GM12878 (cell line): ENCODE measurements around the gene NAV3. TPM values are rescaled to one million over a fixed set of nuclear protein-coding genes. Genes with fewer than 3 reads are reported as not detected.

Source experiments
- ATAC-seq: fragments of 200-7000 bp; cut with Tn5 transposase; 3 replicates; pipeline ENCODE4 v1.9.1; 2020; ENCODE audit warnings: mild to moderate bottlenecking, moderate library complexity
- BruUV-seq: library from RNA; stranded (reverse); fragments of 400-500 nt; replicated peaks from 2 replicates; lab custom pipeline; 2021; lab: Mats Ljungman, UMichigan
- CTCF ChIA-PET: fragments of 300-600 bp; sonication (Branson Sonifier 250); formaldehyde crosslinking; extraction: SDS; loops from one replicate; lab custom pipeline; 2021; ENCODE audit warnings: inconsistent platforms; lab: Yijun Ruan, JAX
- POLR2A ChIA-PET: fragments of 350-600 bp; formaldehyde crosslinking; extraction: SDS; loops from one replicate; lab custom pipeline; 2021; ENCODE audit warnings: inconsistent platforms; lab: Charles Lee
- RAD21 ChIA-PET: fragments of 300-600 bp; sonication (Branson Sonifier 250); formaldehyde crosslinking; loops from one replicate; lab custom pipeline; 2023; ENCODE audit warnings: antibody characterized with exemption; ENCODE audit not compliant: unreplicated experiment; lab: Charles Lee
- SMC1A ChIA-PET: fragments of 300-600 bp; sonication (Branson Sonifier 250); formaldehyde crosslinking; loops from one replicate; lab custom pipeline; 2023; ENCODE audit not compliant: unreplicated experiment, uncharacterized antibody; lab: Charles Lee
- DNase-seq: peaks from one replicate; pipeline ENCODE4 v3.0.0-alpha.2; 2011; ENCODE audit warnings: low read depth, low spot score
- FAIRE-seq: peaks from 3 replicates; lab custom pipeline; 2011; peaks lifted over from hg19 to GRCh38; lab: Jason Lieb, UNC
- H2AFZ ChIP-seq: 2 replicates; pipeline ENCODE4 v1.6.0; 2011; ENCODE audit warnings: low read depth, low read length, control low read depth; ENCODE audit not compliant: control insufficient read depth
- H3K27ac ChIP-seq: 2 replicates; pipeline ENCODE4 v1.5.1; 2011; ENCODE audit warnings: control low read depth; ENCODE audit not compliant: control insufficient read depth, insufficient read depth
- H3K27me3 ChIP-seq, 2 experiments: replicated peaks in 1 of 2; 2 replicates each; pipeline versions ENCODE4 v1.6.0 to v1.6.1; 2011; ENCODE audit warnings: low read length in 1 of 2; ENCODE audit not compliant: control insufficient read depth in 2 of 2, insufficient read depth in 2 of 2
- H3K36me3 ChIP-seq, 2 experiments: 2 replicates each; pipeline ENCODE4 v1.5.1; 2011; ENCODE audit warnings: low read length in 1 of 2; ENCODE audit not compliant: control insufficient read depth in 2 of 2, insufficient read depth in 2 of 2
- H3K4me1 ChIP-seq: 2 replicates; pipeline ENCODE4 v1.6.1; 2011; ENCODE audit warnings: mild to moderate bottlenecking, low read length, moderate library complexity, mixed read lengths; ENCODE audit not compliant: control insufficient read depth, insufficient read depth
- H3K4me2 ChIP-seq: 2 replicates; pipeline ENCODE4 v1.6.0; 2011; ENCODE audit warnings: control low read depth; ENCODE audit not compliant: control insufficient read depth, insufficient read depth
- H3K4me3 ChIP-seq: fragments of 200-600 bp; sonication (generic); 2 replicates; pipeline ENCODE4 v1.5.1; 2016
- H3K79me2 ChIP-seq: 2 replicates; pipeline ENCODE4 v1.6.0; 2011; ENCODE audit warnings: low read length; ENCODE audit not compliant: control insufficient read depth, insufficient read depth
- H3K9ac ChIP-seq: 2 replicates; pipeline ENCODE4 v1.8.0; 2011; ENCODE audit warnings: low read length, control low read depth, mixed read lengths; ENCODE audit not compliant: control insufficient read depth, insufficient read depth
- H3K9me3 ChIP-seq: replicated peaks from 3 replicates; pipeline ENCODE4 v1.5.1; 2011; ENCODE audit warnings: mild to moderate bottlenecking, low read length; ENCODE audit not compliant: control insufficient read depth, insufficient read depth
- H4K20me1 ChIP-seq: 2 replicates; pipeline ENCODE4 v1.6.0; 2011; ENCODE audit not compliant: control insufficient read depth, insufficient read depth
- CBFB ChIP-seq: IDR thresholded peaks from 2 replicates; pipeline ENCODE4 v1.6.1; 2016; ENCODE audit warnings: antibody characterized with exemption, low read depth
- CHD4 ChIP-seq: fragments of 200-600 bp; sonication (generic); IDR thresholded peaks from 2 replicates; pipeline ENCODE4 v1.6.1; 2016; ENCODE audit warnings: mild to moderate bottlenecking
- JUND ChIP-seq: IDR thresholded peaks from 2 replicates; pipeline ENCODE4 v1.6.1; 2012; ENCODE audit warnings: low read depth, mild to moderate bottlenecking, low read length, improper control_type of control experiment, moderate library complexity
- MAX ChIP-seq: IDR thresholded peaks from 2 replicates; pipeline ENCODE4 v1.6.1; 2012; ENCODE audit warnings: low read depth, low read length, improper control_type of control experiment
- NFYA ChIP-seq: IDR thresholded peaks from 2 replicates; pipeline ENCODE4 v1.6.1; 2011; ENCODE audit warnings: low read depth, mild to moderate bottlenecking, low read length, improper control_type of control experiment, borderline replicate concordance
- SIN3A ChIP-seq: IDR thresholded peaks from 2 replicates; pipeline ENCODE4 v1.6.1; 2012; ENCODE audit warnings: low read depth, low read length, improper control_type of control experiment
- SUPT20H ChIP-seq: IDR thresholded peaks from 2 replicates; pipeline ENCODE4 v1.6.1; 2011; ENCODE audit warnings: low read depth, mild to moderate bottlenecking, low read length, moderate library complexity, borderline replicate concordance; ENCODE audit not compliant: control insufficient read depth
- WGBS: methylation state at CpG from one replicate; pipeline ENCODE4 v1.1.6; 2016; ENCODE audit warnings: low lambda C conversion rate; ENCODE audit not compliant: insufficient replicate concordance, insufficient coverage; ENCODE audit errors: missing lambda C conversion rate; 5-methylcytosine and 5-hydroxymethylcytosine counted together
- in situ Hi-C: fragments of 300-500 bp; cut with MboI; formaldehyde crosslinking; loops from 9 replicates; pipeline ENCODE4 v1.14.3; 2018; ENCODE audit warnings: mixed read lengths
- intact Hi-C: fragments of 100-400 bp; cut with micrococcal nuclease; formaldehyde crosslinking; loops from one replicate; pipeline ENCODE4 v1.14.2; 2022; ENCODE audit not compliant: unreplicated experiment
- polyA plus RNA-seq, 11 experiments: library from polyadenylated mRNA; depleted of rRNA in 4 of 11; unstranded in 6 of 11; stranded (reverse) in 5 of 11; fragments of >200 nt; fragmentation: Nextera tagmentation in 4 of 11; fragmentation: Illumina TruSeq in 1 of 11; extraction: Ambion mirVana in 4 of 11; extraction: Trizol in 1 of 11; gene quantifications; 1 replicate in 1 of 11; 2 replicates in 10 of 11; pipeline versions ENCODE4 v1.2.1 to v1.2.3, GENCODE V29; 2011 to 2016; ENCODE audit warnings: inconsistent platforms in 2 of 11, missing spikeins in 2 of 11, low read depth in 1 of 11
- total RNA-seq, 4 experiments: library from RNA; depleted of rRNA in 3 of 4; stranded (reverse); fragments of >200 nt in 3 of 4; fragmentation: Illumina TruSeq in 1 of 4; extraction: Trizol in 1 of 4; gene quantifications; 2 replicates each; pipeline versions ENCODE4 v1.2.1 to v1.2.3, GENCODE V29; 2013 to 2021
- TF ChIP-seq, protein P1 (sequence below): fragments of 450-650 bp; IDR thresholded peaks from 2 replicates; pipeline ENCODE4 v1.6.1; 2017; ENCODE audit warnings: low read depth, mild to moderate bottlenecking, moderate library complexity

NAV3 gene
- total and polyA plus RNA-seq, 10 of the 15 experiments (the other 5 are each of a cell fraction or from before 2014, with no cell fraction given): 0.05 to 0.51 (median 0.22) TPM; not detected in 1

- Histone ChIP-seq H3K79me2 (no peaks in the 10 kb centered on the region), H3K27me3 (no peaks in the 10 kb centered on the region), H2AFZ (no peak overlapping the region), H3K4me2 (no peak overlapping the region), H3K9ac (no peak overlapping the region), H4K20me1 (no peaks in the 10 kb centered on the region), H3K9me3 (no peaks in the 10 kb centered on the region), H3K27ac (no peak overlapping the region), H3K4me3 (no peak overlapping the region), H3K36me3 (no peaks in the 10 kb centered on the region), H3K4me1 (no peaks in the 10 kb centered on the region)
- DNase-seq (no peak), FAIRE-seq (no peak), ATAC-seq (no peak)
- intact Hi-C loops (no loop called here), in situ Hi-C loops (no loop called here)
- BruUV-seq: no TSS peak
- TF ChIP-seq SIN3A (no peak), MAX (no peak), NFYA (no peak), JUND (no peak), SUPT20H (no peak), CBFB (no peak), CHD4 (no peak)
- TF ChIP-seq, protein P1, sequence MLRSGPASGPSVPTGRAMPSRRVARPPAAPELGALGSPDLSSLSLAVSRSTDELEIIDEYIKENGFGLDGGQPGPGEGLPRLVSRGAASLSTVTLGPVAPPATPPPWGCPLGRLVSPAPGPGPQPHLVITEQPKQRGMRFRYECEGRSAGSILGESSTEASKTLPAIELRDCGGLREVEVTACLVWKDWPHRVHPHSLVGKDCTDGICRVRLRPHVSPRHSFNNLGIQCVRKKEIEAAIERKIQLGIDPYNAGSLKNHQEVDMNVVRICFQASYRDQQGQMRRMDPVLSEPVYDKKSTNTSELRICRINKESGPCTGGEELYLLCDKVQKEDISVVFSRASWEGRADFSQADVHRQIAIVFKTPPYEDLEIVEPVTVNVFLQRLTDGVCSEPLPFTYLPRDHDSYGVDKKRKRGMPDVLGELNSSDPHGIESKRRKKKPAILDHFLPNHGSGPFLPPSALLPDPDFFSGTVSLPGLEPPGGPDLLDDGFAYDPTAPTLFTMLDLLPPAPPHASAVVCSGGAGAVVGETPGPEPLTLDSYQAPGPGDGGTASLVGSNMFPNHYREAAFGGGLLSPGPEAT: no peak
- ChIA-PET RAD21 (no interaction called here), SMC1A (no interaction called here), POLR2A (no interaction called here), CTCF (no interaction called here)
- WGBS: 4% methylated on average over 1 of the region's 1 CpG
Observed at GRCh38 chr12:77782766-77783165, 47.9 kb upstream of the NAV3 start.
